ENCODE results near the gene MDC1. TPM values are rescaled to one million over a fixed set of nuclear protein-coding genes. Genes with fewer than 3 reads are reported as not detected.

The MDC1 gene
- total and polyA plus RNA-seq, 2 of the 13 experiments (the other 11 are each of a cell fraction or from before 2014, with no cell fraction given) = 8.4 to 14.0 TPM

GRCh38 chr6:30743099-30744053 is 26.3 kb upstream of the MDC1 start (continued):
- TF ChIP-seq, protein P1, sequence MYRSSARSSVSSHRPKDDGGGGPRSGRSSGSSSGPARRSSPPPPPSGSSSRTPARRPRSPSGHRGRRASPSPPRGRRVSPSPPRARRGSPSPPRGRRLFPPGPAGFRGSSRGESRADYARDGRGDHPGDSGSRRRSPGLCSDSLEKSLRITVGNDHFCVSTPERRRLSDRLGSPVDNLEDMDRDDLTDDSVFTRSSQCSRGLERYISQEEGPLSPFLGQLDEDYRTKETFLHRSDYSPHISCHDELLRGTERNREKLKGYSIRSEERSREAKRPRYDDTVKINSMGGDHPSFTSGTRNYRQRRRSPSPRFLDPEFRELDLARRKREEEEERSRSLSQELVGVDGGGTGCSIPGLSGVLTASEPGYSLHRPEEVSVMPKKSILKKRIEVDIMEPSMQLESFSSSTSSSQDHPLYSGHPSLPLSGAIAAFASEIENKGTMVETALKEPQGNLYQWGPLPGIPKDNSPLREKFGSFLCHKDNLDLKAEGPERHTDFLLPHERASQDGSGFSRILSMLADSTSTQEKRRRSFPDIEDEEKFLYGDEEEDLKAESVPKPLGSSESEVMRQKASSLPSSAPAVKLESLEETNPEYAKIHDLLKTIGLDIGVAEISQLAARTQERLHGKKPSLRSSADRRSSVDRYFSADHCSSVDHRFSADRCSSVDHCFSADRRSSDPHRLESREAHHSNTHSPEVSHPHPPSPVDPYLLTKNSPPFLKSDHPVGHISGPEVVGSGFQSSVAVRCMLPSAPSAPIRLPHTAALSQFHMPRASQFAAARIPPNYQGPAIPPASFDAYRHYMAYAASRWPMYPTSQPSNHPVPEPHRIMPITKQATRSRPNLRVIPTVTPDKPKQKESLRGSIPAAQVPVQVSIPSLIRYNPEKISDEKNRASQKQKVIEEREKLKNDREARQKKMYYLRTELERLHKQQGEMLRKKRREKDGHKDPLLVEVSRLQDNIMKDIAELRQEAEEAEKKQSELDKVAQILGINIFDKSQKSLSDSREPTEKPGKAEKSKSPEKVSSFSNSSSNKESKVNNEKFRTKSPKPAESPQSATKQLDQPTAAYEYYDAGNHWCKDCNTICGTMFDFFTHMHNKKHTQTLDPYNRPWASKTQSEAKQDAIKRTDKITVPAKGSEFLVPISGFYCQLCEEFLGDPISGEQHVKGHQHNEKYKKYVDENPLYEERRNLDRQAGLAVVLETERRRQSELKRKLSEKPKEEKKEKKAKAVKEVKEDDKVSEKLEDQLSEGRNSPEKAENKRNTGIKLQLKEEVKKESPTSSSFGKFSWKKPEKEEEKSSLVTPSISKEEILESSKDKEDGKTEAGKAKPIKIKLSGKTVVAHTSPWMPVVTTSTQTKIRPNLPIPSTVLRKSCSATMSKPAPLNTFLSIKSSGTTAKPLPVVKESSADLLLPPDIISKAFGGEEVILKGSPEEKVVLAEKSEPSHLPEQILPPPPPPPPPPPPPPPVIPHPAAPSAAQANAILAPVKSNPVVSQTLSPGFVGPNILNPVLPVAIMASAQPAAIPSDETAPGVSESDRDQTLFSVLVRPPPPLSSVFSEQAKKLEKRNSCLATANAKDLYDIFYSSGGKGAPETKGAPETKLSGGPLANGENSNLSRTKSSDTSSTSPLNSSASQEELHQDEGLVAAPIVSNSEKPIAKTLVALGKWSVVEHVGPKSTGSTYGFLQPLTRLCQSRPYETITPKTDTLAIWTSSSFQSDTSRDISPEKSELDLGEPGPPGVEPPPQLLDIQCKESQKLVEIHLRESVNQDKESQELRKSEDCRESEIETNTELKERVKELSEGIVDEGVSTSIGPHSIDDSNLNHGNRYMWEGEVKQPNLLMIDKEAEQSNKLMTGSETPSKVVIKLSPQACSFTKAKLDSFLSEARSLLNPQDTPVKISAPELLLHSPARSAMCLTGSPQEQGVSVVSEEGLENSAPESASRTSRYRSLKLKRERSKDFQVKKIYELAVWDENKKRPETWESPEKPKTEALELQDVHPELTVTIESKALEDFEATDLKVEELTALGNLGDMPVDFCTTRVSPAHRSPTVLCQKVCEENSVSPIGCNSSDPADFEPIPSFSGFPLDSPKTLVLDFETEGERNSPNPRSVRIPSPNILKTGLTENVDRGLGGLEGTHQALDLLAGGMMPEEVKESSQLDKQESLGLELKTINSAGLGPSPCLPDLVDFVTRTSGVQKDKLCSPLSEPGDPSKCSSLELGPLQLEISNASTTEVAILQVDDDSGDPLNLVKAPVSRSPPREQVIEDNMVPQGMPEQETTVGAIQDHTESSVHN (CRISPR knock-in tag; IDR thresholded peaks at IDR 0.05) = no peak
- TF ChIP-seq KDM2A (CRISPR knock-in tag; IDR thresholded peaks at IDR 0.05; ENCODE audit: borderline replicate concordance, low read depth) (no peak), ARID3A (IDR thresholded peaks at IDR 0.05; ENCODE audit: low read depth, low read length) (no peak), RXRB (CRISPR knock-in tag; IDR thresholded peaks at IDR 0.05; ENCODE audit: borderline replicate concordance) (no peak), MAFF (IDR thresholded peaks at IDR 0.05; ENCODE audit: low read depth, low read length) (no peak), ZBTB20 (CRISPR knock-in tag; IDR thresholded peaks at IDR 0.05; ENCODE audit: borderline replicate concordance, low read depth) (no peak; the same call in 1 of the 2 replicates), NONO (IDR thresholded peaks at IDR 0.05) (no peak), NONO (CRISPR knock-in tag; conservative IDR thresholded peaks at IDR 0.05) (no peak), ZNF3 (CRISPR knock-in tag; IDR thresholded peaks at IDR 0.05) (0 out of 2 replicates have a peak, but pooled peaks have one; percentile 46), KLF16 (CRISPR knock-in tag; IDR thresholded peaks at IDR 0.05) (no peak), ZNF616 (CRISPR knock-in tag; IDR thresholded peaks at IDR 0.05; ENCODE audit: low read depth) (no peak; the same call in 1 of the 2 replicates), ZNF879 (CRISPR knock-in tag; IDR thresholded peaks at IDR 0.05) (no peak; the same call in 1 of the 2 replicates), RFX3 (CRISPR knock-in tag; IDR thresholded peaks at IDR 0.05) (peak; percentile 12; the same call in 1 of the 2 replicates), LCORL (IDR thresholded peaks at IDR 0.05) (no peak), LCORL (CRISPR knock-in tag; IDR thresholded peaks at IDR 0.05) (no peak), HMG20B (CRISPR knock-in tag; conservative IDR thresholded peaks at IDR 0.05) (no peak), SOX5 (CRISPR knock-in tag; IDR thresholded peaks at IDR 0.05; ENCODE audit: borderline replicate concordance) (no peak), RFXANK (CRISPR knock-in tag; IDR thresholded peaks at IDR 0.05) (peak; percentile 5; the same call in 1 of the 2 replicates), RFXAP (CRISPR knock-in tag; IDR thresholded peaks at IDR 0.05; ENCODE audit: borderline replicate concordance) (no peak)
- TF ChIP-seq, protein P2, sequence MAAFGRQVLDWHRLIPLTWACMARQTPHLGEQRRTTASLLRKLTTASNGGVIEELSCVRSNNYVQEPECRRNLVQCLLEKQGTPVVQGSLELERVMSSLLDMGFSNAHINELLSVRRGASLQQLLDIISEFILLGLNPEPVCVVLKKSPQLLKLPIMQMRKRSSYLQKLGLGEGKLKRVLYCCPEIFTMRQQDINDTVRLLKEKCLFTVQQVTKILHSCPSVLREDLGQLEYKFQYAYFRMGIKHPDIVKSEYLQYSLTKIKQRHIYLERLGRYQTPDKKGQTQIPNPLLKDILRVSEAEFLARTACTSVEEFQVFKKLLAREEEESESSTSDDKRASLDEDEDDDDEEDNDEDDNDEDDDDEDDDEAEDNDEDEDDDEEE (CRISPR knock-in tag; IDR thresholded peaks at IDR 0.05) = no peak

Measured in HepG2 (cell line).